ENCODE results near the gene CNIH3.

CNIH3 gene

GRCh38 chr1:224749916-224750315 is 133.8 kb downstream of the CNIH3 start:
- no peaks in the 10 kb centered on the region for H3K4me1 ChIP-seq (ENCODE audit: control insufficient read depth in 1 of 2, insufficient read depth in 2 of 2, low read length in 2 of 2)
- no peak overlapping the region for H3K4me3 ChIP-seq (ENCODE audit: low read depth in 1 of 2, low read length in 2 of 2)
- no peaks in the 10 kb centered on the region for H3K36me3 ChIP-seq (ENCODE audit: control insufficient read depth in 1 of 2, insufficient read depth in 2 of 2, low read length in 2 of 2)
- no peaks in the 10 kb centered on the region for H3K9me3 ChIP-seq (ENCODE audit: control insufficient read depth in 1 of 2, low read length in 2 of 2)
- H3K27ac ChIP-seq (ENCODE audit: low read length) = no peak overlapping the region
- no peaks in the 10 kb centered on the region for H3K27me3 ChIP-seq (ENCODE audit: low read depth, low read length)

GRCh38 chr1:224751624-224752311 is 135.7 kb downstream of the CNIH3 start:
- Histone ChIP-seq H3K4me3 (ENCODE audit: low read depth in 1 of 2, low read length in 2 of 2) (no peak overlapping the region), H3K27me3 (ENCODE audit: low read depth, low read length) (no peaks in the 10 kb centered on the region), H3K9me3 (ENCODE audit: control insufficient read depth in 1 of 2, low read length in 2 of 2) (no peaks in the 10 kb centered on the region), H3K4me1 (ENCODE audit: control insufficient read depth in 1 of 2, insufficient read depth in 2 of 2, low read length in 2 of 2) (no peaks in the 10 kb centered on the region), H3K36me3 (ENCODE audit: control insufficient read depth in 1 of 2, insufficient read depth in 2 of 2, low read length in 2 of 2) (no peaks in the 10 kb centered on the region), H3K27ac (ENCODE audit: low read length) (no peak overlapping the region)

DNA sequence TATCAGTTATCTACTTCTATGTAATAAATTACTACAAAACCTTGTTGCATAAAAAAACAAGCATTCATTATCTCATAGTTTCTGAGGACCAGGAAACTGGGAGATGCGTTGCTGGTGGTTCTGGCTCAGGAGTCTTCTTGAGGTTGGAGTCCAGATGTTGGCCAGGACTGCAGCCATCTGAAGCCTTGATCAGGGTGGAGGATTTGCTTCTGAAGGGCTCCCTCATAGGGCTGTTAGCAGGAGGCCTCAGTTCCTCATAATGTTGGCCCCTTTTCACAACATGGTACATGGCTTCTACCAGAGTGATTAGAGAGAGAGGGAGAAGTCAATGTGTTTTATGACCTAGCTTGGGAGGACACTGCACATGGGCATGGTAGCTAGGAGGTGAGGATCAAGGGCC is 137.4 kb downstream of the CNIH3 start:
- H3K27me3 ChIP-seq (ENCODE audit: low read depth, low read length) = no peaks in the 10 kb centered on the region
- H3K27ac ChIP-seq (ENCODE audit: low read length) = no peak overlapping the region
- H3K4me3 ChIP-seq (ENCODE audit: low read depth in 1 of 2, low read length in 2 of 2) = no peak overlapping the region
- H3K36me3 ChIP-seq (ENCODE audit: control insufficient read depth in 1 of 2, insufficient read depth in 2 of 2, low read length in 2 of 2) = no peaks in the 10 kb centered on the region
- H3K4me1 ChIP-seq (ENCODE audit: control insufficient read depth in 1 of 2, insufficient read depth in 2 of 2, low read length in 2 of 2) = no peaks in the 10 kb centered on the region
- no peaks in the 10 kb centered on the region for H3K9me3 ChIP-seq (ENCODE audit: control insufficient read depth in 1 of 2, low read length in 2 of 2)

GRCh38 chr1:224755586-224755985 is 139.5 kb downstream of the CNIH3 start:
- H3K4me1 ChIP-seq (ENCODE audit: control insufficient read depth in 1 of 2, insufficient read depth in 2 of 2, low read length in 2 of 2) = no peaks in the 10 kb centered on the region
- H3K36me3 ChIP-seq (ENCODE audit: control insufficient read depth in 1 of 2, insufficient read depth in 2 of 2, low read length in 2 of 2) = no peaks in the 10 kb centered on the region
- H3K4me3 ChIP-seq (ENCODE audit: low read depth in 1 of 2, low read length in 2 of 2) = no peak overlapping the region
- H3K27me3 ChIP-seq (ENCODE audit: low read depth, low read length) = no peaks in the 10 kb centered on the region
- peaks cover 0 to 5% of the 10 kb centered on the region in 2 donors for H3K9me3 ChIP-seq (ENCODE audit: control insufficient read depth in 1 of 2, low read length in 2 of 2)
- H3K27ac ChIP-seq (ENCODE audit: low read length) = no peak overlapping the region

DNA sequence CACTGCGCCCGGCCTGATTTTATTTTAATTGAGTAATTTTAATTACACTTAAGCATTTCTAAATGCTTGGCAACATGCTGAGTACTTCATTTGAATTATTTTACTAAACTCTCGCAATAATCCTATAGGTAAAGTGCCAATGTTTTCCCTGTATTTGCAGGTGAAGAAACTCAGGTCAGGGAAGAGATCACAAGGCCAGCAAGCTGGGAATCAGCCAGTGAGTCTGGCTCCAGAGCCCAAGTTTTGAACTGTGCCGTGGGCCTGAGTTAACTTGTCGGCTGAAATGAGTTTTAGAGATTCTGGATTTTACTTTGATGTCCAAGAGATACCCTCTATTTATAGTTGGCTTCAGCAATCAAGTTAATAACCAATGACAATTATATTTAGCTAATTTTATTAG is 141.4 kb downstream of the CNIH3 start:
- H3K27ac ChIP-seq (ENCODE audit: low read length) = no peak overlapping the region
- H3K36me3 ChIP-seq (ENCODE audit: control insufficient read depth in 1 of 2, insufficient read depth in 2 of 2, low read length in 2 of 2) = no peaks in the 10 kb centered on the region
- no peaks in the 10 kb centered on the region for H3K27me3 ChIP-seq (ENCODE audit: low read depth, low read length)
- no peak overlapping the region for H3K4me3 ChIP-seq (ENCODE audit: low read depth in 1 of 2, low read length in 2 of 2)
- H3K4me1 ChIP-seq (ENCODE audit: control insufficient read depth in 1 of 2, insufficient read depth in 2 of 2, low read length in 2 of 2) = no peaks in the 10 kb centered on the region
- H3K9me3 ChIP-seq (ENCODE audit: control insufficient read depth in 1 of 2, low read length in 2 of 2) = peaks cover 0 to 5% of the 10 kb centered on the region in 2 donors

- no peaks in the 10 kb centered on the region for H3K4me1 ChIP-seq (ENCODE audit: control insufficient read depth in 1 of 2, insufficient read depth in 2 of 2, low read length in 2 of 2)
- no peak overlapping the region for H3K27ac ChIP-seq (ENCODE audit: low read length)
- no peaks in the 10 kb centered on the region for H3K27me3 ChIP-seq (ENCODE audit: low read depth, low read length)
- no peak overlapping the region for H3K4me3 ChIP-seq (ENCODE audit: low read depth in 1 of 2, low read length in 2 of 2)
- H3K36me3 ChIP-seq (ENCODE audit: control insufficient read depth in 1 of 2, insufficient read depth in 2 of 2, low read length in 2 of 2) = no peaks in the 10 kb centered on the region
- H3K9me3 ChIP-seq (ENCODE audit: control insufficient read depth in 1 of 2, low read length in 2 of 2) = peaks cover 0 to 5% of the 10 kb centered on the region in 2 donors
Measured at GRCh38 chr1:224759135-224759534, 143.0 kb downstream of the CNIH3 start.

DNA sequence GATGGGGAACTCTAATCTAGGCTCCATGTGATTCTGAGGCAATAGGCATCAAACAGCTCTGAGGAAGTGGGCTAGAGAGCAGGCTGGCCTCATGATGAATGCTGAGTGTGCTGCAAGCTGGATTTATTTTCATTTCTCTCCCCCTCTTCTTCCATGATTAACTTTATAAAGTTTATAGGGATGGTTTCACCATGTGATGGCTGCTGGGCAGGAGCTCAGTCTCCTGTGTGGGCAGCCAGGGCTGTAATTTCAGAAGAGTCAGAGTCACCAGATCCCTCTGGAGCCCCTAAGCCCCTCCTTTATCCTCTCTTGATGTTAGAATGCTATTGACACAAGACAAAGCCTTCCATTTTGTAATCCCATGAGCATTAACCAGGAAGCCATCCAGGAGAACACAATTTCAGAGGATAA is 143.6 kb downstream of the CNIH3 start:
- Histone ChIP-seq H3K9me3 (ENCODE audit: control insufficient read depth in 1 of 2, low read length in 2 of 2) (peaks cover 0 to 5% of the 10 kb centered on the region in 2 donors), H3K4me3 (ENCODE audit: low read depth in 1 of 2, low read length in 2 of 2) (no peak overlapping the region), H3K4me1 (ENCODE audit: control insufficient read depth in 1 of 2, insufficient read depth in 2 of 2, low read length in 2 of 2) (no peaks in the 10 kb centered on the region), H3K36me3 (ENCODE audit: control insufficient read depth in 1 of 2, insufficient read depth in 2 of 2, low read length in 2 of 2) (no peaks in the 10 kb centered on the region), H3K27ac (ENCODE audit: low read length) (no peak overlapping the region), H3K27me3 (ENCODE audit: low read depth, low read length) (no peaks in the 10 kb centered on the region)

DNA sequence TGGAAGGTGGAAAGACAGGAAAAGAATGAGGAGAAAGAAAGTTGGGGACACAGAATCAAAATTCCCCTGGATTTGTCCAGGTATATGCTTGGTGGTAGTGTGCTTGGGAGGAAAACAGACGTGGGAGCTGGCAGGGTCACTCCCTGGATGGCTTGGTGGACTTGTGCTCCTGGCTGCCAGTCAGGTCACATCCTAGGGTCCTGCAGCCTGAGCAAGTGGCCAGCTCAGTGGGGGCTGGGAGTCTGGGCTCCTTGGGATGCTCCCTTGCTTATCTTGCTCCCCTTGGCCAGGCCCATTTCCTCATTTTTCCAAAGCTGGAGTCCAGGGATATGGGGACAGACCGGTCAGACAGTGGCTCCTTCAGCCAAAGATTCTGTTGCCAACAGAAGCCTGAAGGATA is 144.0 kb downstream of the CNIH3 start:
- Histone ChIP-seq H3K4me1 (ENCODE audit: control insufficient read depth in 1 of 2, insufficient read depth in 2 of 2, low read length in 2 of 2) (no peaks in the 10 kb centered on the region), H3K27me3 (ENCODE audit: low read depth, low read length) (no peaks in the 10 kb centered on the region), H3K27ac (ENCODE audit: low read length) (no peak overlapping the region), H3K4me3 (ENCODE audit: low read depth in 1 of 2, low read length in 2 of 2) (no peak overlapping the region), H3K36me3 (ENCODE audit: control insufficient read depth in 1 of 2, insufficient read depth in 2 of 2, low read length in 2 of 2) (no peaks in the 10 kb centered on the region), H3K9me3 (ENCODE audit: control insufficient read depth in 1 of 2, low read length in 2 of 2) (peaks cover 0 to 5% of the 10 kb centered on the region in 2 donors)

DNA sequence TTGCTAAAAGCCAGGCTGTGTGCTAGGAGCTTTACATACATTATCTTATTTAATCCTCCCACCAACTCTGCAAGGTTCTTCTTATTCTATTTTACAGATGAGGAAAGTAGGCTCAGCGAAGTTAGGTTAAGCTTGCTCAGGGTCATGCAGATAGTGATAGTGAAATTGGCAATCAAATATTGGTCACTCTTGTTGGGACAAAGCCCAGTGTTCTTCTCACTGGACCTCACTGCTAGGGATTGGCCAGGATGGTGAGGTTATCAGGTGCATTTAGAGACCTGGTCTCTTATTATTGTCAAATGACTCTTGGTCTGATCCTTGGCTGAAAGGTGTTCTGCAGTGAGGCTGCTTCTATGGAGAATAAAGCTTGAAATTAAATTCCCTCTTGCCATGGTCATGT is 145.1 kb downstream of the CNIH3 start:
- no peaks in the 10 kb centered on the region for H3K36me3 ChIP-seq (ENCODE audit: control insufficient read depth in 1 of 2, insufficient read depth in 2 of 2, low read length in 2 of 2)
- H3K27me3 ChIP-seq (ENCODE audit: low read depth, low read length) = no peaks in the 10 kb centered on the region
- H3K4me3 ChIP-seq (ENCODE audit: low read depth in 1 of 2, low read length in 2 of 2) = no peak overlapping the region
- peaks cover 0 to 5% of the 10 kb centered on the region in 2 donors for H3K9me3 ChIP-seq (ENCODE audit: control insufficient read depth in 1 of 2, low read length in 2 of 2)
- no peak overlapping the region for H3K27ac ChIP-seq (ENCODE audit: low read length)
- H3K4me1 ChIP-seq (ENCODE audit: control insufficient read depth in 1 of 2, insufficient read depth in 2 of 2, low read length in 2 of 2) = no peaks in the 10 kb centered on the region

- Histone ChIP-seq H3K27me3 (ENCODE audit: low read depth, low read length) (no peaks in the 10 kb centered on the region), H3K27ac (ENCODE audit: low read length) (no peak overlapping the region), H3K36me3 (ENCODE audit: control insufficient read depth in 1 of 2, insufficient read depth in 2 of 2, low read length in 2 of 2) (no peaks in the 10 kb centered on the region), H3K4me3 (ENCODE audit: low read depth in 1 of 2, low read length in 2 of 2) (no peak overlapping the region), H3K9me3 (ENCODE audit: control insufficient read depth in 1 of 2, low read length in 2 of 2) (peaks cover 0 to 5% of the 10 kb centered on the region in 2 donors), H3K4me1 (ENCODE audit: control insufficient read depth in 1 of 2, insufficient read depth in 2 of 2, low read length in 2 of 2) (no peaks in the 10 kb centered on the region)
Measured at GRCh38 chr1:224762046-224762445, 145.9 kb downstream of the CNIH3 start.

DNA sequence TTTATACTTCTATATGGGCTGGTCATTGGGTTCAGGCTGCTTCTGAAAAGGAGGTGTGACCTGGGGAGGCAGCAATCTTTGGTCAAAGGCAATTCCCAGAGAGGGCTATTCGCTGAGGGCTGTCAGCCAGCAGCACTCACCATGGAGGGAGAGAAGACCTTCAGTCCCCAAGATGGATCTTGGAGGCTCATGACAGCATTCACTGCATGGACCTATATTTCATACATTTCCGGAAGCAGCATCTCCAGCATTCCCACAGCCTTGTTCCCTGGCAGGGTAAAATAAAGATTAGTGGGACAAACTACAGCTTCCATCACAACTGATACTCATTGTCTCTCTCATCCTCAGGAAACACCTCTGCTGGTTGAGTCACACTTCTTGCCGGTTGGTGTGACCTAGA is 146.6 kb downstream of the CNIH3 start:
- Histone ChIP-seq H3K27ac (ENCODE audit: low read length) (no peak overlapping the region), H3K27me3 (ENCODE audit: low read depth, low read length) (no peaks in the 10 kb centered on the region), H3K36me3 (ENCODE audit: control insufficient read depth in 1 of 2, insufficient read depth in 2 of 2, low read length in 2 of 2) (no peaks in the 10 kb centered on the region), H3K4me3 (ENCODE audit: low read depth in 1 of 2, low read length in 2 of 2) (no peak overlapping the region), H3K9me3 (ENCODE audit: control insufficient read depth in 1 of 2, low read length in 2 of 2) (peaks cover 0 to 5% of the 10 kb centered on the region in 2 donors), H3K4me1 (ENCODE audit: control insufficient read depth in 1 of 2, insufficient read depth in 2 of 2, low read length in 2 of 2) (no peaks in the 10 kb centered on the region)

DNA sequence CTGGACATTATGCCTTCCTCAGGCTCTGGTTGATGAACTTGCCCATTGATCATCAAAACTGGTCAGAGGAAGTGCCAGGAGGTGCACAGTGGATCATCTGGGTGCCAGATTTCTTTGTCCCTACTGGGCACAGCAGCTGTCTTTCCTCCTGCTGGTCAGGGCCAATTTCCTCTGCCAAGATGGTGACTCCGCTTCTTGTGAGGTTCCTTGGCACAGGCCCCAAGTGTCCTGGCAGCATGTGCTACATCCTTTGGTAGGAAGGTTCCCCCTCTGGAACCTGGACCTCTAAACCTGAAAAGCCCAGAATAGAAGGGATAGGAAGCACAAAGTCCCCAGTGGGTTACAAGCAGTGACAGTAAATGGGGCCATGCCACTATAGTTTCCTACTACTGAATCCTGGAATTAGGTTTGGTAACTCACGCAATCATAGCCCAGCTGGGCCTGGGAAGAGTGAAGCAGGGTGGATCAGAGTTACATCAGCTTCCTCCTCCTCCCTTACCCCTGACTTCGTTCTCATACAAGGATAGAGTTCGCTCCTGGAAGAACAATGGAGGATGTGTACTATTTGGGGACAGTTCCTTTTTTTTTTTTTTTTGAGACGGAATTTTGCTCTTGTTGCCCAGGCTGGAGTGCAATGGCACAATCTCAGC is 147.1 kb downstream of the CNIH3 start:
- H3K27me3 ChIP-seq (ENCODE audit: low read depth, low read length) = no peaks in the 10 kb centered on the region
- peaks cover 0 to 5% of the 10 kb centered on the region in 2 donors for H3K9me3 ChIP-seq (ENCODE audit: control insufficient read depth in 1 of 2, low read length in 2 of 2)
- no peak overlapping the region for H3K27ac ChIP-seq (ENCODE audit: low read length)
- no peaks in the 10 kb centered on the region for H3K36me3 ChIP-seq (ENCODE audit: control insufficient read depth in 1 of 2, insufficient read depth in 2 of 2, low read length in 2 of 2)
- H3K4me3 ChIP-seq (ENCODE audit: low read depth in 1 of 2, low read length in 2 of 2) = no peak overlapping the region
- H3K4me1 ChIP-seq (ENCODE audit: control insufficient read depth in 1 of 2, insufficient read depth in 2 of 2, low read length in 2 of 2) = no peaks in the 10 kb centered on the region
